IMR-90 (cell line): ENCODE data around the gene CNTLN. TPM values are rescaled to one million over a fixed set of nuclear protein-coding genes. Genes with fewer than 3 reads are reported as not detected.
A peak's percentile ranks its signal among the peaks of the same experiment; 100 is the strongest.

Experiments
- ATAC-seq: fragments of 200-7000 bp; cut with Tn5 transposase; 2 replicates; pipeline ENCODE4 v1.9.1; 2020; ENCODE audit warnings: low read depth, mild to moderate bottlenecking, moderate library complexity
- BruUV-seq: library from RNA; stranded (reverse); fragments of 400-500 nt; replicated peaks from 2 replicates; lab custom pipeline; 2021; lab: Mats Ljungman, UMichigan
- CTCF ChIA-PET: fragments of 300-600 bp; formaldehyde crosslinking; extraction: SDS; loops from one replicate; lab custom pipeline; 2021; ENCODE audit warnings: antibody characterized with exemption; lab: Yijun Ruan, JAX
- POLR2A ChIA-PET: fragments of 300-600 bp; sonication (Branson Sonifier 250); formaldehyde crosslinking; loops from one replicate; lab custom pipeline; 2022; ENCODE audit warnings: antibody characterized with exemption; ENCODE audit not compliant: unreplicated experiment; lab: Charles Lee
- DNase-seq: peaks from one replicate; pipeline ENCODE4 v3.0.0; 2013
- H2AFZ ChIP-seq: replicated peaks from 2 replicates; pipeline ENCODE3; 2013; ENCODE audit warnings: low read length, mild to moderate bottlenecking; ENCODE audit not compliant: poor library complexity
- H2AK5ac ChIP-seq: 2 replicates; pipeline ENCODE4 v1.6.1; 2013; ENCODE audit warnings: low read depth, low read length, inconsistent platforms
- H2AK9ac ChIP-seq: replicated peaks from 2 replicates; pipeline ENCODE3; 2013; ENCODE audit warnings: mild to moderate bottlenecking, low read depth, low read length, moderate library complexity; ENCODE audit not compliant: poor library complexity
- H2BK120ac ChIP-seq: 2 replicates; pipeline ENCODE4 v1.6.1; 2013; ENCODE audit warnings: low read depth, low read length, inconsistent platforms
- H2BK15ac ChIP-seq: 3 replicates; pipeline ENCODE4 v1.6.1; 2013; ENCODE audit warnings: low read depth, low read length, inconsistent platforms
- H2BK20ac ChIP-seq: 2 replicates; pipeline ENCODE4 v1.6.1; 2013; ENCODE audit warnings: low read depth, mild to moderate bottlenecking, inconsistent platforms, low read length, moderate library complexity
- H2BK5ac ChIP-seq: 2 replicates; pipeline ENCODE4 v1.6.1; 2013; ENCODE audit warnings: mild to moderate bottlenecking, low read depth, low read length, inconsistent platforms; ENCODE audit not compliant: poor library complexity, severe bottlenecking
- H3K14ac ChIP-seq: replicated peaks from 2 replicates; pipeline ENCODE4 v1.6.1; 2013; ENCODE audit warnings: low read depth, low read length, inconsistent platforms
- H3K18ac ChIP-seq: 2 replicates; pipeline ENCODE4 v1.6.1; 2013; ENCODE audit warnings: low read depth, low read length, control low read depth
- H3K23ac ChIP-seq: 2 replicates; pipeline ENCODE4 v1.6.1; 2013; ENCODE audit warnings: low read depth, low read length, inconsistent platforms
- H3K27ac ChIP-seq: 2 replicates; pipeline ENCODE4 v1.5.1; 2013; ENCODE audit warnings: mild to moderate bottlenecking, control low read depth, low read length; ENCODE audit not compliant: insufficient read depth
- H3K27me3 ChIP-seq: 2 replicates; pipeline ENCODE4 v1.6.1; 2013; ENCODE audit warnings: low read length; ENCODE audit not compliant: control insufficient read depth, insufficient read depth
- H3K36me3 ChIP-seq: 2 replicates; pipeline ENCODE4 v1.6.1; 2013; ENCODE audit warnings: low read length, mixed read lengths; ENCODE audit not compliant: control insufficient read depth, insufficient read depth
- H3K4ac ChIP-seq: 2 replicates; pipeline ENCODE4 v1.6.1; 2013; ENCODE audit warnings: low read depth, low read length, inconsistent platforms
- H3K4me1 ChIP-seq: 2 replicates; pipeline ENCODE4 v1.6.1; 2013; ENCODE audit warnings: low read length, mixed read lengths; ENCODE audit not compliant: control insufficient read depth, insufficient read depth
- H3K4me2 ChIP-seq: 2 replicates; pipeline ENCODE4 v1.6.1; 2013; ENCODE audit warnings: low read depth, mild to moderate bottlenecking, control low read depth, low read length, moderate library complexity
- H3K4me3 ChIP-seq: 2 replicates; pipeline ENCODE4 v1.5.1; 2013; ENCODE audit warnings: low read depth, mild to moderate bottlenecking, control low read depth, low read length, moderate library complexity; ENCODE audit not compliant: insufficient read depth
- H3K56ac ChIP-seq: 2 replicates; pipeline ENCODE4 v1.6.1; 2013; ENCODE audit warnings: low read length, inconsistent platforms; ENCODE audit not compliant: insufficient read depth; ENCODE audit errors: extremely low read depth
- H3K79me1 ChIP-seq, 2 experiments: 2 replicates each; pipeline ENCODE4 v1.6.1; 2013; ENCODE audit warnings: low read length in 2 of 2, inconsistent platforms in 1 of 2, low read depth in 1 of 2
- H3K9ac ChIP-seq: 2 replicates; pipeline ENCODE4 v1.6.1; 2013; ENCODE audit warnings: low read depth, low read length, control low read depth
- H3K9me1 ChIP-seq: 2 replicates; pipeline ENCODE4 v1.6.1; 2013; ENCODE audit warnings: low read length, inconsistent platforms; ENCODE audit not compliant: insufficient read depth
- H3K9me3 ChIP-seq: 2 replicates; pipeline ENCODE4 v1.6.1; 2013; ENCODE audit warnings: low read length; ENCODE audit not compliant: control insufficient read depth, insufficient read depth
- H4K20me1 ChIP-seq: 2 replicates; pipeline ENCODE4 v1.6.1; 2013; ENCODE audit warnings: low read length, inconsistent platforms; ENCODE audit not compliant: insufficient read depth
- H4K5ac ChIP-seq: 2 replicates; pipeline ENCODE4 v1.6.1; 2013; ENCODE audit warnings: mild to moderate bottlenecking, low read depth, low read length, control low read depth
- H4K8ac ChIP-seq, 2 experiments: 2 replicates each; pipeline ENCODE4 v1.6.1; 2013; ENCODE audit warnings: low read depth in 2 of 2, low read length in 2 of 2, control low read depth in 1 of 2, inconsistent platforms in 1 of 2
- H4K91ac ChIP-seq: 2 replicates; pipeline ENCODE4 v1.6.1; 2013; ENCODE audit warnings: low read depth, low read length, inconsistent platforms; ENCODE audit not compliant: insufficient read depth
- BHLHE40 ChIP-seq: fragments of 150-350 bp; IDR thresholded peaks from 2 replicates; pipeline ENCODE4 v1.6.1; 2016; ENCODE audit warnings: mild to moderate bottlenecking, low read depth, low read length
- CEBPB ChIP-seq: IDR thresholded peaks from 2 replicates; pipeline ENCODE4 v1.6.1; 2012; ENCODE audit warnings: low read depth, low read length, improper control_type of control experiment
- CHD1 ChIP-seq: IDR thresholded peaks from 2 replicates; pipeline ENCODE4 v1.6.1; 2012; ENCODE audit warnings: low read depth, low read length, improper control_type of control experiment
- CTCF ChIP-seq: conservative IDR thresholded peaks from 2 replicates; pipeline ENCODE4 v1.5.1; 2012; ENCODE audit warnings: mild to moderate bottlenecking, low read depth, low read length, improper control_type of control experiment
- ELK1 ChIP-seq: fragments of 150-350 bp; IDR thresholded peaks from 2 replicates; pipeline ENCODE4 v1.6.1; 2016; ENCODE audit warnings: low read depth, mild to moderate bottlenecking, low read length, moderate library complexity, borderline replicate concordance
- FOS ChIP-seq: fragments of 150-350 bp; IDR thresholded peaks from 2 replicates; pipeline ENCODE4 v1.6.1; 2016; ENCODE audit warnings: low read depth, low read length
- MAFK ChIP-seq: IDR thresholded peaks from 2 replicates; pipeline ENCODE4 v1.6.1; 2012; ENCODE audit warnings: low read depth, low read length, improper control_type of control experiment
- MAZ ChIP-seq: IDR thresholded peaks from 2 replicates; pipeline ENCODE4 v1.6.1; 2012; ENCODE audit warnings: low read depth, mild to moderate bottlenecking, low read length, improper control_type of control experiment, moderate library complexity, borderline replicate concordance
- MXI1 ChIP-seq: IDR thresholded peaks from 2 replicates; pipeline ENCODE4 v1.6.1; 2012; ENCODE audit warnings: low read depth, mild to moderate bottlenecking, low read length, moderate library complexity, borderline replicate concordance
- NFE2L2 ChIP-seq: fragments of 150-350 bp; IDR thresholded peaks from 2 replicates; pipeline ENCODE4 v1.6.1; 2016; ENCODE audit warnings: low read depth, mild to moderate bottlenecking, low read length
- POLR2A ChIP-seq: IDR thresholded peaks from 2 replicates; pipeline ENCODE4 v1.6.1; 2012; ENCODE audit warnings: mild to moderate bottlenecking, low read depth, low read length
- RAD21 ChIP-seq: IDR thresholded peaks from 2 replicates; pipeline ENCODE4 v1.6.1; 2012; ENCODE audit warnings: low read length, improper control_type of control experiment
- RCOR1 ChIP-seq: IDR thresholded peaks from 2 replicates; pipeline ENCODE4 v1.6.1; 2012; ENCODE audit warnings: mild to moderate bottlenecking, low read length, improper control_type of control experiment; ENCODE audit not compliant: insufficient replicate concordance
- RFX5 ChIP-seq: IDR thresholded peaks from 2 replicates; pipeline ENCODE4 v1.8.0; 2012; ENCODE audit warnings: low read depth, mild to moderate bottlenecking, low read length, moderate library complexity
- SMC3 ChIP-seq: fragments of 150-350 bp; IDR thresholded peaks from 2 replicates; pipeline ENCODE4 v1.6.1; 2016; ENCODE audit warnings: low read depth, mild to moderate bottlenecking, antibody characterized with exemption, low read length, moderate library complexity
- USF2 ChIP-seq: fragments of 150-350 bp; IDR thresholded peaks from 2 replicates; pipeline ENCODE4 v1.6.1; 2017; ENCODE audit warnings: mild to moderate bottlenecking, antibody characterized with exemption, low read length, low read depth
- WGBS, 2 experiments: methylation state at CpG; one replicate each; pipeline versions ENCODE4 v1.1.5 to v1.1.7; 2013; ENCODE audit warnings: missing lambda C conversion rate in 2 of 2; ENCODE audit not compliant: insufficient read length in 1 of 2; ENCODE audit errors: extremely low coverage in 2 of 2; 5-methylcytosine and 5-hydroxymethylcytosine counted together
- dilution Hi-C: fragments of 300-500 bp; cut with HindIII; formaldehyde crosslinking; loops from one replicate; pipeline ENCODE4 v1.14.3; 2018; ENCODE audit warnings: low sequenced_read_pairs; ENCODE audit not compliant: unreplicated experiment
- in situ Hi-C: fragments of 300-500 bp; cut with MboI; formaldehyde crosslinking; loops from 3 replicates; pipeline ENCODE4 v1.14.3; 2019; ENCODE audit warnings: low sequenced_read_pairs, inconsistent platforms, mixed read lengths
- intact Hi-C: fragments of 100-400 bp; cut with micrococcal nuclease; formaldehyde crosslinking; loops from 2 replicates; pipeline ENCODE4 v1.10.0; 2022
- polyA plus RNA-seq, 3 experiments: library from polyadenylated mRNA; depleted of rRNA; stranded (reverse); fragments of >200 nt; gene quantifications; 2 replicates each; pipeline ENCODE4 v1.2.3, GENCODE V29; 2012; ENCODE audit warnings: low replicate concordance in 1 of 3
- total RNA-seq: library from RNA; depleted of rRNA; stranded (reverse); fragments of >200 nt; gene quantifications from 2 replicates; pipeline ENCODE4 v1.2.3, GENCODE V29; 2012

CNTLN gene
- total and polyA plus RNA-seq, 2 of the 4 experiments (the other 2 are of a cell fraction) = 3.8 to 5.9 TPM

GRCh38 chr9:17398350-17398749 is 263.5 kb downstream of the CNTLN start:
- H3K79me1 ChIP-seq = no peaks in the 10 kb centered on the region
- no peak overlapping the region for H2BK20ac ChIP-seq
- H4K8ac ChIP-seq = no peak overlapping the region
- H3K27ac ChIP-seq = no peak overlapping the region
- H3K4me1 ChIP-seq = no peaks in the 10 kb centered on the region
- H2BK120ac ChIP-seq = no peak overlapping the region
- no peak overlapping the region for H3K56ac ChIP-seq
- ChIA-PET POLR2A (interaction anchor here (0.6 kb wide), 1 partner anchor 1663 kb away, joined by 4 read pairs; no protein-coding TSS in a partner anchor), CTCF (no interaction called here)
- no peaks in the 10 kb centered on the region for H3K9me1 ChIP-seq
- no peaks in the 10 kb centered on the region for H3K9me3 ChIP-seq
- H3K9ac ChIP-seq = no peak overlapping the region
- intact Hi-C loops = no loop called here
- peaks cover 1% of the 10 kb centered on the region; the same call in 1 of the 2 replicates for H3K36me3 ChIP-seq
- no peak overlapping the region for H3K23ac ChIP-seq
- dilution Hi-C loops = no loop called here
- WGBS, 2 experiments = no CpG with 5 or more reads among the region's 2 CpGs
- no peaks in the 10 kb centered on the region for H4K20me1 ChIP-seq
- DNase-seq (peak; percentile 52), ATAC-seq (no peak)
- no peak overlapping the region for H4K5ac ChIP-seq
- no peak overlapping the region for H3K4me3 ChIP-seq
- no TSS peak for BruUV-seq
- H2BK5ac ChIP-seq = no peak overlapping the region
- H3K4me2 ChIP-seq = no peak overlapping the region
- no peak overlapping the region for H2AK9ac ChIP-seq
- TF ChIP-seq BHLHE40 (no peak), SMC3 (no peak), RFX5 (no peak), CTCF (no peak), CEBPB (no peak), RCOR1 (no peak), NFE2L2 (no peak), USF2 (no peak), MXI1 (no peak), MAFK (no peak), ELK1 (no peak), POLR2A (no peak), CHD1 (no peak), MAZ (no peak), FOS (no peak), RAD21 (no peak)
- H4K91ac ChIP-seq = no peak overlapping the region
- in situ Hi-C loops = no loop called here
- H2AFZ ChIP-seq = no peak overlapping the region
- H3K27me3 ChIP-seq = no peaks in the 10 kb centered on the region
- H3K4ac ChIP-seq = no peak overlapping the region
- H3K14ac ChIP-seq = no peak overlapping the region
- no peak overlapping the region for H2BK15ac ChIP-seq
- H3K18ac ChIP-seq = no peak overlapping the region
- H2AK5ac ChIP-seq = no peak overlapping the region
